ENCODE results near the gene SEPTIN14. TPM values are rescaled to one million over a fixed set of nuclear protein-coding genes. Genes with fewer than 3 reads are reported as not detected.

SEPTIN14 gene
- total RNA-seq, 1 donor from 2014 or later: not detected

Other genes with a start within 250 kb of the SEPTIN14 start
- 13.2 TPM for gene ZNF713, start 24.7 kb upstream of the SEPTIN14 start, total RNA-seq (ENCODE audit: unreplicated experiment)
- 13.4 TPM for gene MRPS17, start 89.1 kb upstream of the SEPTIN14 start, total RNA-seq (ENCODE audit: unreplicated experiment)
- gene NIPSNAP2, start 101.8 kb upstream of the SEPTIN14 start, total RNA-seq (ENCODE audit: unreplicated experiment): 39.6 TPM
- 51.6 TPM for gene PSPH, start 188.7 kb upstream of the SEPTIN14 start, total RNA-seq (ENCODE audit: unreplicated experiment)
- 203 TPM for gene CCT6A, start 189.0 kb upstream of the SEPTIN14 start, total RNA-seq (ENCODE audit: unreplicated experiment)
- 59.3 TPM for gene SUMF2, start 201.5 kb upstream of the SEPTIN14 start, total RNA-seq (ENCODE audit: unreplicated experiment)
- gene PHKG1, start 230.2 kb upstream of the SEPTIN14 start, total RNA-seq (ENCODE audit: unreplicated experiment): not detected
- gene CHCHD2, start 243.7 kb upstream of the SEPTIN14 start, total RNA-seq (ENCODE audit: unreplicated experiment): not detected